HPDE6-E6E7 (cell line): ENCODE results near the gene CNP.
"Not testable (repeated sequence)": the region's sequence is repeated elsewhere in the genome, so short reads cannot be mapped to it uniquely, and the experiment has no call there.

ENCODE experiments used
- DNase-seq: peaks from one replicate; pipeline ENCODE4 v3.0.0; 2011; ENCODE audit warnings: missing footprints; ENCODE audit errors: extremely low spot score

CNP gene

DNA sequence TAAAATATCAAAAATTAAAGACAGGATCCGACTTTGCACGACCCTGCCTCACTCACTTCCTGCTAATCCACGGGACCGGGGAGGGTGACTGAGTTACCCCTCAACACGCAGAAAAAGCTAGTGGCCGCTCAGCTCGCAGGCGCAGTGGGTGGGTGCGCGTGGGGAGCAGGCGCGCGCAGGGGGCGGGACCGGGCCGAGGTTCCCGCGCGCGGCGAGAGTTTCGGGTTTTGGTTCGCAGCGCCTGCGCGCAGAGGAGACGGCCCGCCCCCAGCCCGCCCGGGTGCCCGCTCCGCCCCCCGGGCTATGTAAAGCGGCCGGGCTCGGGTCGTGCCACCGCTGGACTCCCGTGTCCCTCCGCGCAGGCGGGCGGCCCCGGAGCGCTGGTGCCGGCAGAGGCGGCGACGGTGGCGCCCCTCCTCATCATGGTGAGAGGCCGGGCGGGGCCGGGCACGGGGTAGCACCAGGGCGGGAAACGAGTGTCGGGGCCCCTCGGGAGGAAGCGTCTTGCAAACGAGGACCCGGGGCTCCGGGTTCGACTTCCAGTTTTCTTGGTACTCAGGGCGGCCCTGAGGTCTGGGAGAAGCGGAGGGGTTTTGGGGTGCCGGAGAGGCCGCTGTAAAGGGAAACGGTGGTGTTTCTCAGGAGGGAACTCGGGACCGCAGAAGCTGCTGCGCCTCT is at the start of gene CNP:
TSS of gene CNP (plus strand) at position 333 of the 678 bp plus-strand sequence. CDS start at position 423, 90 bp downstream.
- peak; percentile 87 for DNase-seq

- DNase-seq, result no peak
These were observed 49.4 kb upstream of the CNP start for GRCh38 chr17:41917192-41917591.

DNA sequence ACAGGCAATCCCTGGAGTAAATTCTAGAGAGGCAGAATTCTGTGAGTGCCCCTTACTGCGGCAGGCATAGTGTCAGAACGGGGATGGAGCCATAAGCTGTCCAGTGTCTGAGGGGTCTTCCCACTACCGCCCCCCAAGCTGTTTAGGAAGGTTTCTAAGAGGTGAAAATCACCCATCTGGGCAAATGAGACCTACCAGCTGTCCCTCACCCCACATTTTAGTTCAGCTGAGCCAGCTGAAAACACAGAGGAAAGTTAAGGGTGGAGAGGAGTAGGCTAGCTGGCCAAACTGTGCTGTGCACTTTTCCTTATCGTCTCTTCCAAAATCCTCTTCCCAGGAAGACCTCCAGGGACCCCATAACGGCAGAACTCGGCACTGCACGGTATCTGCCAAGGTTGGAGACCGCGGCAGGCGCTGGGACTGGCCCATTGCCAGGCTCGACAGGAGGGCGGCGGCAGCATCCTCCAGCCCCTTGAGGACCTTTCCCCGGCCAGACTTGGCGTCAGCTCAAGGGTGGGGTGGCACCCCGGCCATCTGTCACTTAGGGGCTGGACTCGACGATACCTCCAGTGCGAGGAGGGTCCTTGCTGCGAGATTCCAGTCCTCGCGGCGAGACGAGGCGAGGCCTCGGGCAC is 48.8 kb upstream of the CNP start:
- DNase-seq, result peak; percentile 19

DNA sequence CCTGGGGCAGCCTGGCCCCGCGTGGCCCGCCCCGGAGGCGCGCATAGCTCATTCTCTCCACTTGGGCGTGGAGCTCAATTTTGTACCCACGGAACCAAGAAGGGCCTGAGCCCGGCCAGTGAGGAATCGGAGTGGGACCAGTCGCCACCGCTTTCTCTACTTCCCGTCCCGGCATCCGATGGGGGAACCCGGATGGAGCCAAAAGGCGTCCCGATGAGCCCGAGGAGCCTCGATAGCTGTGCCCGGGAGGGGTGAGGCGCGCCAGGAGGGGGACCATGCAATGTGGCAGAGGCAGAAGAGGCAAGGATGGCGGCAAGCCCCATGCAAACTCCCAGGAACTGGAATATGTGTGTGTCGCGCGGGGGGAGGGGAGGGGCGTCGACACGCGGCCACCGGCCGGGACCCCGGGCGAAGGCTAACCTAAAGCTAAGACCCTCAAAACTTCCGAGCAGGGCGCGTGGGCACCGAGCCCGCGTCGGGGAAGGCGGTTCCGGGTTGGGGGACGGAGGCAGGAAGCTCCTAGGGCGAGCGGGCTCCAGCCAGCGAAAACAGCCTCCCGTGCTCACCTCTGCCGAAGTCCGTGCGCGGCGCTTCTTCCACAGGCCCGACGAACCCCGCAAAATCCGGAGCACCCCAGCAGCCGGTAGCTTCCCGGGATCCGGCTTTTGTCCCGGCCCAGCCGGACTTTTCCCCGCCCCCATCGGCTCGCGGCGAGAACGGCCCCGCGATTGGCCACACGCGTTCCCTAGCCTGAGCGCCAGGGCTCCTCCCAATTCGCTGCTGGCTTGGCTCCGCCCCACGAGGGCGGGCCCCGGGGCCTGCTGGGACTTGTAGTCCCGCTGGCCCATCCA is 48.1 kb upstream of the CNP start, which contains the start of gene ACLY:
TSS of gene ACLY (minus strand) at position 638 of the 851 bp plus-strand sequence. CDS start 5,078 bp downstream, outside the sequence.
- peak; percentile 98 for DNase-seq

- DNase-seq, result peak; percentile 76
These were observed 47.3 kb upstream of the CNP start for GRCh38 chr17:41919165-41919817.

DNA sequence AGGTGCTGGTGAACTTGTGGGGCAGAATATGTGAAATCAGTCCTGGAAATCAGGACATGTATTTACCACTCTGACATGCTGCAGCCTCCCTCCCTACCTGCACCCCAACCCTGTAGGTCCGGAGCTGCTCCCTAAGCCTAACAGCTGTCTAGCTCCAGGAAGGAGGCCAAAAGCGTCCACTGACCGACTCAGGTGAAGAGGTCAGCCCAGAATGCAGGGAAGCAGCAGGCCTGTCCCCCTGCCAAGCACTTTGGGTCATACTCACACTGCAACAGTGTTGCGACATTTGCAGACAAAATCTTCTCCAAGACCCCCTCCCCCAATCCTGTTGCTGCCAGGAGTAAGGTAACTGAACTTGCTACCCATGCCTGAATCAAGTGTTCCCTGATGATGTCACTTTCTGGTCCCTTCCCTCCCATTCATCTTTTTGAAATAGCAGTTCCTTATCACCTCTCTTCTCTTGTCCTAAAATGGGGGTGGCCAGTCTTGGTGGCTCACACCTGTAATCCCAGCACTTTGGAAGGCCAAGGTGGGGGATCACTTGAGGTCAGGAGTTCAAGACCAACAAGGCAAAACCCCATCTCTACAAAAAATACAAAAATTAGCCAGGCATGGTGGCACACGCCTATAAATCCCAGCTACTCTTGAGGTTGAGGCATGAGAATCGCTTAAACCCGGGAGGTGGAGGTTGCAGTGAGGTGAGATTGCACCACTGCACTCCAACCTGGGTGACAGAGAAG is 46.6 kb upstream of the CNP start:
- no peak for DNase-seq

GRCh38 chr17:41920580-41920955 is 46.0 kb upstream of the CNP start:
- no peak for DNase-seq

DNA sequence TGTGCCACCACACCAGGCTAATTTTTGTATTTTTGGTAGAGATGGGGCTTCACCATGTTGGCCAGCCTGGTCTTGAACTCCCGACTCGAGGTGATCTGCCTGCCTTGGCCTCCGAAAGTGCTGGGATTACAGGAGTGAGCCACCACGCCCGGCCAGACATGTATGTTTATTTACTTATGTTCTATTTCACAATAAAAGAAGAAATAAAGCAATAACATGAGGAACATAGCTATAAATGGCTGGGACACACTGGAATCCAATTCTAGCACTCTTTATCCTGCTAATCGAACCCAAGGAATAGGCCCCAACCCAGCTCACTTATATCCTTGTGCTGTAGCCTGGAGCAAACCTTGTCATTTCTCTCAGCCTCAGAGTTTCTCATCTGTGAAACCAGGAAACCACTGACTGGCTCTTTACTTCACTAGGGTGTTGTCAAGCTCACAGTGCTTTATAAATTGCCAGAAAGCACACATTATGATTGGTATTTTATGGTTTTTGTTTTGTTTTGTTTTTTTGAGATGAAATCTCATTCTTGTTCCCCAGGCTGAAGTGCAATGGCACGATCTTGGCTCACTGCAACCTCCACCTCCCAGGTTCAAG is 40.5 kb upstream of the CNP start:
- DNase-seq, result no peak

DNA sequence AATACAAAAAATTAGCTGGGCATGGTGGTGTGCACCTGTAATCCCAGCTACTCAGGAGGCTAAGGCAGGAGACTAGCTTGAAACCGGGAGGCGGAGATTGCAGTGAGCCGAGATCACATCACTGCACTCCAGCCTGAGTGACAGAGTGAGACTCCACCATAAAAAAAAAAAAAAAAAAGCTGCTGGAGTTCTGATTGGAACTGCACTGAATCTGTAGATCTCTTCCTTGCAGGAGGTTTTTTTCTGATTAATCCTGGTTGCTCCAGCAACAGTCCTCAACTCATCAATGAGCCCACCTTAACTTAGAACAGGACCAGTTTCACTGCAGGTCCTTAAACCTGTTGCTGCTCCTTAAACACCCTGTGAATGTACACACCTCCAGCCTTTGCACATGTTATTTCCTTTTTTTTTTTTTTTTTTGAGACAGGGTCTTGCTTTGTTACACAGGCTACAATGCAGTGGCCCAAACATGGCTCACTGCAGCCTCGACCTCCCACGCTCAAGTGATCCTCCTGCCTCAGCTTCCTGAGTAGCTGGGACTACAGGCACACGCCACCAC is 37.8 kb upstream of the CNP start:
- DNase-seq, result no peak

DNA sequence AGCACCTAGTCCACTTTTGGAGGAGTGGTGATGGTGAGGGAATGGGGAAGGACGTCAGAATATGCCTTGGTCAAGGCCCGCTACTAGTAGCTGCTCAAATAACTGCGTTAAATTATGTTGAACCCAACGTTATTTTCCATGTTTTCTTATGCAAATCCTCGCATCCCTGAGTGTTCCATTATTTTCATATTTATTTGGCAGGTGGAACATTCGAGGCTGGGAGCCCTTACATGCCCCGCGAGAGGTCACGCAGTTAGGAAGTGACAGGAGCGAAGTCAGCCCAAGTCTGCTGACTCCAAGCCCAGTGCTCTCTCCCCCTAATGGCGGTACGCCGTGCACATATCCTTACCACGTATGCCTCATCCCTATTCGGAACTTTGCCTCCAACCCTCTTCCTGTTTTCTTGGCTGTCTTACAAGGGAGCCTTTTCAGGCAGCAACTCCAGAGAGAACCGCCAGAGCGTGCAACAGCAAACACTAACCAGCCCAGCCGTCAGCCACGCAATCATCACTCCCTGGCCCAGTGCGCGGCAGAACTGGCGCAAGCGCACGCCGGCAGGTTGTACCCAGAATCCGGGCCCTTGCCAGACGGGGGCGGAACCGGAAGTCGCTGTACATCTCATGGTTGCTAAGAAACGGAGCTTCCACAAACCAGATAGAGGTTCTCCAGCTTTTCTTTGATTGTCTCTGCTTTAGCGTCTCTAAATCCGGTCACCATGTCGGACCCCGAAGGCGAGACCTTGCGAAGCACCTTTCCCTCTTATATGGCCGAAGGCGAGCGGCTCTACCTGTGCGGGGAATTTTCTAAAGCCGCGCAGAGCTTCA is 36.4 kb upstream of the CNP start, which contains the start of gene ODAD4:
TSS of gene ODAD4 (plus strand) at position 609 of the 824 bp plus-strand sequence. CDS start at position 716, 107 bp downstream.
- DNase-seq, result peak; percentile 100

DNA sequence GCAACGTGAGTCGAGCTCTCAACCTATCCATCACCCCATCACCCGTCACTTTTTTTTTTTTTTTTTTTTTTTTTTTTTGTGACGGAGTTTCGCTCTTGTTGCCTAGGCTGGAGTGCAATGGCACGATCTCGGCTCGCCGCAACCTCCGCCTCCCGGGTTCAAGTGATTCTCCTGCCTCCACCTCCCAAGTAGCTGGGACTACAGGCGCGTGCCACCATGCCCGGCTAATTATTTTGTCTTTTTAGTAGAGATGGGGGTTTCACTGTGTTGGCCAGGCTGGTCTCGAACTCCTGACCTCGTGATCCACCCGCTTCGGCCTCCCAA is 35.8 kb upstream of the CNP start:
- not testable (repeated sequence) for DNase-seq

GRCh38 chr17:41931715-41932114 is 34.9 kb upstream of the CNP start:
- DNase-seq, result not testable (repeated sequence)

GRCh38 chr17:41932816-41933389 is 33.7 kb upstream of the CNP start:
- DNase-seq, result no peak

DNA sequence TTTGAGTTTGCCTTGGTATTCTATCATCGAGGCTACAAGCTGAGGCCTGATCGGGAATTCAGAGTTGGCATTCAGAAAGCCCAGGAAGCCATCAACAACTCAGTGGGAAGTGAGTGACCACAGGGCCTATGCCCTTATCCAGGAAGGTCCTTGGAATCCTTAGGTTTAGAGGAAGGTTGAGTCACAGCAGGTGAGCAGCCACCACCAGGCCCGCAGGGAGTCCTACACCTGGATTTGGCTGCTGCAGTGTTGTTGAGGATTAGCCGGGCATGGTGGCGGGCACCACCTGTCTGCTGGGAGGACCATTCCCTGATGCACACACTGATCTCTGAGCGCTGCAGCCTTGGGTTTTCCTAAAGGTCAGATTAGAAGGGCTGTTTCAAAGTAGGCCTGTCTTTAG is 31.0 kb upstream of the CNP start:
- DNase-seq, result no peak

DNA sequence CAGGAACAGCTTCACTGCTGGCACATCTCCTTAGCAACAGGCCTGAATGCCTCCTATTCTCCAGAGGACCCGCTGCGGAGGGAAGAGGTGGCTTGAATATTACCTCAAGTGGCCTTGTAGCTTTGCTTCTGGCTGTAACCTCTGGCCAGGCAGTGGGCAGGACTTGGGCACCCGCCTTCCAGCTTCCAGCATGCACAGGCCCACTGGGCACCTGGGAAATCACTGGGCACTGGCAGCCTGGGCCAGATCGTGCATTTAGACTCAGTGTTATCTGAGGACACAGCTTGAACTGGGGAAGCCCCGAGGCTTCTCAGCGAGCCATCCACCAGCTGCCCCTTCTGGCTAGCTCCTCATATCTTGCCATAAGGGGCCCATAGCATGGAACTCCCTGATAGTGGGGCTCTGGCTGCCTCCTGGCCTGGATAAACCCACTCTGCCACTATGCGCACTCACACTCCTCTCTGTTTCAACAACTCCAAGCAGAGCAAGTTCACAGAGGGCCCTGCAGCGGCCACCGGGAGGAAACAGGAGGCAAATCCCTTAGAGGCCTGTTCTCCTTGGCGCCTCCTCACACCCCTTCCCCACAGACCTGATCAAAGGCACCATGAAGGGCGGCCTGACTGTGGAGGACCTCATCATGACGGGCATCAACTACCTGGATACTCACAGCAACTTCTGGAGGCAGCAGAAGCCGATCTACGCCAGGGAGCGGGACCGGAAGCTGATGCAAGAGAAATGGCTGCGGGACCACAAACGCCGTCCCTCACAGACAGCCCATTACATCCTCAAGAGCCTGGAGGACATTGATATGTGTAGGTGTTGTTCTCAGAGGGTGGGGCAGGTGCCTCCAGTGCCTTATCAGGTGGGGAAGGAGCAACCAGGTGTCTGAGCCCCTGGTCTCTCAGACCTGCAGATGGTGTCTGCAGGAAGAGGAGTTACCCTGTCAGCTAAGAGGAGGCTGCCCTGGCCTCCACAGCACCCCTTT is 28.3 kb upstream of the CNP start:
- no peak for DNase-seq

DNA sequence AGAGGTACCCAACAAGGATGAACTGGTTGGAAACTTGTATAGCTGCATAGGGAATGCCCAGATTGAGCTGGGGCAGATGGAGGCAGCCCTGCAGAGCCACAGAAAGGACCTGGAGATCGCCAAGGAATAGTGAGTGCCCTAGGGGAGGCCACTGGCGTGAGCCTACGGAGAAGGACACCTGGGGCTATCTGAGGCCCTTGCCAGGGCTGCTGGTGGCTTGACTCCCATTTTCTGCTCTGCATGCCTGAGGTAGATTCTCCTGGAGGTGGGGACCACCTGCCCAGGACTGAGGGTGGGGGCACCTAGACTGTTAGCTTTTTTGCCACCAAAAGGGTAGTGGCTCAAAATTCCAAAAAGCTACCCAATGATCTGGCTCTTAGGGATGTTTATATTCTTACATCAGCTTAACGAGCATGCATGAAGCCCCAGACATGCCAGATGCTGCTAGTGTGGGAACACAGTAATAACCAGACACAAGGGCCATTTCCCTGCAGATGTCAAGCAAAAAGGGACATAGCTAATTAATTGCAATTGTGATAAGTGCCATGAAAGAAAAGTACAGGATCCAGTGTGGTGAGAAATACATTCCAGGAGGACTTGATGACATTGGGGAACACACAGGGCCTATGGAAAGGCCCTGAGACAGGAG is 27.4 kb upstream of the CNP start:
- no peak for DNase-seq

DNA sequence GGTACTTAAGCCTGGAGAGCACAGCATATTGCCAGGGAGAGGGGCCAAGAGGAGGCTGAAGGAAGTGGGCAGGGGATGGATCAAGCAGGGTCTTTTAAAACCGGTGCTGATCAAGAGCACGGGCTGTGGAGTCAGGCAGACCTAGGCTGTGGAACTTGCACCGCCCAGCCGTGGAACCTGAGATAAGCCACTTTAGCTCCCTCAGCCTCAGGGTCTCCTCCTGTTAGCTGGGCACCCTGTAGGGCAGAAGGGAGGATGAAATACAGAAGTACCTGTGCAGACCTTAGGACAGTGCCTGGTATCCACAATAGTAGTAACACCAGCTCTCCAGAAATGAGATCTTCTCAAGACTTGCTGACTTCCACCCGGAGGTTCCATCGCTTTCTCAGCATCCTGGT is 26.9 kb upstream of the CNP start:
- DNase-seq, result no peak

DNA sequence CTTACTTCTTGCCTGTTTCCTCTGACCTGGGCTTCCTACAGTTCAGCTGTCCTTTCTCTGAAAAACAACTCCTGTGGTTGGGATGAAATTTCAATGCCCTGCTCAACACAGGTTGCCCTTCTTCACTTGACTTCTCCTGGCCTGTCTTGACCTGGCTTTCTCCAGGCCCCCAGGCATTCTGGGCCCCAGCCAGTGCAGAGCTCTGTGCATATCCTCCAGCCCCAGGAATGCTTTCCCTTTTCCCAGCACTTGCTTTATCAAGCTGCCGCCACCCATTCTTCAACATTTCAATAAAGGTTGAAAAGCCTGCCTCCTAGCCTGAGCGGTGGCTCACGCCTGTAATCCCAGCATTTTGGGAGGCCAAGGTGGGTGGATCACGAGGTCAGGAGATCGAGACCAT is 25.4 kb upstream of the CNP start:
- no peak for DNase-seq
